ENCODE data around the gene ACSL3.
"Not testable (repeated sequence)": the region's sequence is repeated elsewhere in the genome, so short reads cannot be mapped to it uniquely, and the experiment has no call there.

Gene ACSL3

DNA sequence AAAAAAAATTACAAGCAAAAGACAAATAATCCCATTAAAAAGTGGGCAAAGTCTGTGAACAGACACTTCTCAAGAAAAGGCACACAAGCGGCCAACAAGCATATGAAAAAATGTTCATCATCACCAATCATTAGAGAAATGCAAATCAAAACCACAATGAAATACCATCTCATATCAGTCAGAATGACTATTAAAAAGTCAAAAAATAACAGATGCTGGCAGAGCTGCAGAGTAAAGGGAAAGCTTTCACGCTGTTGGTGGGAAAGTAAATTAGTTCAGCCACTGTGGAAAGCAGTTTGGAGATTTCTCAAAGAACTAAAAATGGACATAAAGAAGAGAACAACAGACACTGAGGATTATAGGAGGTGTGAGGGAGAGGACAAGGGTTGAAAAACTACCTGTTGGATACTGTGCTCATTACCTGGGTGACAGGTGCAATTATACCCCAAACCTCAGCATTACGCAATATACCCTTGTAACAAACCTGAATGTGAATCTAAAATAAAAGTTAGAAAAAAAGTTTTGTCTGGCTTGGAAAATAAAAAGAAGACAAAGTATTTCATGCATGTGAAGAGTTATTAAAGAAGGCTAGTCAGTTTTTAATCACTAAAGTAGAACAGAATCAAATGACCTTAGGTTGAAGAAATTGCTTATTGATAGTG lies 8.7 kb upstream of the ACSL3 start:
- DNase-seq (ENCODE audit: low read depth in 2 of 2) = no peak

DNA sequence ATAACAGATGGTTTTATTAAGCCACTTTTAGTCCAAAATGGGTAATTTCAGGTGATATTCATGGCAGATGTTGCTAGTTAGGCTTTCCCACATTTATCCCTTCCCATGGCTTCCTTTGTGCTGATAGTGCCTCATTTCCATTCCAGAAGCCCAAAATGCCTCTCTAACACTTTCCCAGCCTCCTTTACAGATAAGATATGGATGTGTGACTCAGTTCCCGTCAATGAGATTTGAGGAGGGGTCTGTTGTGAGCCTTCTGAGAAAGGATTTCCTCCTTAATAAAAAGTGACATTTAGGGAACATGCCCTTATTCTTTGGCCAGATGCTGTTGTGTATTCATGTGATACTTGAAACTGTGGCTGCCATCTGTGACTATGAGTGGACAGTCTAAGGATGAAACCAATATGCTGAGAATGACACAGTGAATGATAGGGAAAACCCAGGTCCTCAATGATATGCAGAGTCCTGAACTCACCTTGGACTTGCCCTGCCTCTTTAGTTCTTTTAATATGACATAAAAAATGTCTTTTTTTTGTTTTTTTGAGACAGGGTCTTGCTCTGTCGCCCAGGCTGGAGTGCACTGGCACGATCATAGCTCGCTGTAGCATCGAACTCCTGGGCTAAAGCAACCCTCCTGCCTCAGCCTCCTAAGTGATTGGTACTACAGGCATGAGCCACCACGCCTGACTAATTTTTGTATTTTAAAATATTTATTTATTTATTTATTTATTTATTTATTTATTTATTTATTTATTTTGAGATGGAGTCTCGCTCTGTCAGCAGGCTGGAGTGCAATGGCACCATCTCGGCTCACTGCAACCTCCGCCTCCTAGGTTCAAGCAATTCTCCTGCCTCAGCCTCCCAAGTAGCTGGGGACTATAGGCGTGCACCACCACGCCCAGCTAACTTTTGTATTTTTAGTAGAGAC lies 5.8 kb upstream of the ACSL3 start:
- DNase-seq (ENCODE audit: low read depth in 2 of 2) = no peak

DNA sequence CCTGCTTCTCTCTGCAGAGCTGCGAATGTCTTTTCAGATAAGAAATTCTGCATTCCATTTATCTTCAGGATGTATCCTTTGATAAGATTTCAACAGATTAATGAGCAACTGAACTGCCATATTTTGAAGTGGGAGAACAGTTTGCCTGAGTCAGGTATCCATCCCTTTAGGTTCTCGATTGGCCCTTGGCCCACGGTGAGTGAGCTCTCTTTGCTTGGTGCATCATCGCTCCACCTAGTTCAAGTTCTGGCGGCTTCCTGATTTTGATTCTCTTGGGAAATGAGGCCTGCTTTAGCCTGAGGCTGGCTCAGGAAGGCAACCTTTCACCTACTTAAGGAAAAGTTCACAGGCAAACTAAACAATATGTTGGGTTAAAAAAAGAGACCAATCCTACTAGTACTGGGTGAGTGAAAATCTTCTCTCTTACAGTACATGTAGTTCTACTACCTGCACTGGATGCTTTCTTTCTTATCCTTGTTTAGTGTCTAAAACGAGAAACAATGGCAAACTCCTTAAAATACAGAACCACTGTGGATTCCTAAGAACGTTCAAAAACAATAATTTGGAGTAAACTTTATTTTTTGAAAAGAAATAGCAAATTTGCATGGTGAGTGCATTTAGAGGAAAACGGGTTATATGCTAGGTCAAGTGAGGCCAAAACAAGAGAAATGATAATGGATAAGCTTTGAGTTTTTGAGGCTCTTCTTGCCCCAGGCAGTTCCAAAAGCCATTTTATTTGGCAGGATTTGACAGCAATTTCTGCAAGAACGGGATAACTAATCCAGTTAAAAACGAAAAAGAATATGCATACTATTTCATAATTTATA lies 837 bp upstream of the ACSL3 start:
- DNase-seq (ENCODE audit: low read depth in 2 of 2) = no peak

DNA sequence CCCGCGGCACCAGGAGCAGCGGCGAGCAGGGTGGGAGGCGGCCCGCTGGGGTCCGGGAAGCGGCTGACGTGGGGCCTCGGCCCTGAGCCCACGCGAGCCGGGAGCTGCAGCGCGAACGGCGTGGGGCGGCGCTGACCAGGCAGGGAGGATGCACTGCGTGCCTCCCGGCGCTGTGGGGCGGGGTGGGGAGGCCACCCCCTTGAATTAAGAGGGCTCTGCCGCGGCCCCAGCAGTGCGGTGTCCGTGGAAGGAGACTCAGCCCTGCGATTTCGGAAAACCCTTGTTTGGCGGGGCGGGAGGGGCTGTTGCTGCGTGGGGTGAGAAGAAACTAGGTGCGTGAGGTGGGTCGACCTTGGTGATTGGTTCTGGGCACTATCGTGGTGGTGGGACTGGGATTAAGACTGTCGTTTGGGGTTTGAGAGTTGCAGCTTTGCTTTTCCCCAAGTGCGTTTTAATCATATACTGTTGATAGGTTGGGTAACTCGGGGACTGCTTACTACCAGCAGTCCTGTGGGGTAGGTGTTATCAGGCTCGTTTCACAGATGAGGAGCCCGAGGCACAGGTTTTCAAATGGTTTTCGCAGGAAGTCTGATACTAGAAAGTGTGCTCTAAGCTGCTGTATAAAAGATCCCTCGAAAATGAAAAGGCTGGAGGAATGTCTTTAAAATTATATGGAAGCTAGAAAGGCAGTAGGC lies 722 bp downstream of the ACSL3 start:
- DNase-seq (ENCODE audit: low read depth in 2 of 2) = peak; percentile 18 to 32

DNA sequence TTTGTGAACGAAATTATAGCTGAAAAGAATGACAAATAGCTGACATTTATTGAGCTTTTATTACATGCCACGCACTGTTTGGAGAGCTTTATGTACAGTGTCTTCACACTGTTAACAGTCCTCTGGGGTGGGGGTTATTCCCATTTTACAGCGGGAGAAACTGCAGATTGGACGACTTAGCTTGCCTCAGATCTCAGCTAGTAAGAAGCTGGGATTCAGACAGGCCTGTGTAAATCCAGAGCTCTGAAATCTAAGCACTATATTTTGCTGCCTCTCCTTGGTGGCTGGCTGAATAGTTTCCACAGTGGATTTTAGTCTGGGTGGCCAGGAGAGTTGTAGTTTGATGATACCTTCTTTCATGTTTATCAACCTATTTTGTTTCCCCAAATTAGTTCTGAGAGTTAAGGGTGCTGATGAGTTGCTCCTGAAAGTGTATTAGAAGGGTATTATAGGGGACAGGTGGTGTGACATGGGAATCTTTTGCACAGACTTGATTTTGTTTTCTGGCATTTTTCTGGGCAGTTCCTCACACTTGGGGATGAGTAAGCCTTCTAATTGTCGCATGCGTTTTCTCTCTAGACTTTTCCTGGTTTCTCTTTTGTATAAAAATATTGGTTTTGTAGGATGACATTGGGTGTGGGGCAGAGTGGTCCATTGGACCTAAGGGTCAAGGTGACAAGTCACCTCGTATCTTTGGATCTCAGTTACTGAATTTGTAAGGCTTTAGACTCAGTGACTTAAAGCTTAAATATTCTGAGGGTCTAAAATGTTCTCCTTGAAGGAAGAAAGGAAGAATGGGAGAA lies 1.5 kb downstream of the ACSL3 start:
- DNase-seq (ENCODE audit: low read depth in 2 of 2) = no peak

DNA sequence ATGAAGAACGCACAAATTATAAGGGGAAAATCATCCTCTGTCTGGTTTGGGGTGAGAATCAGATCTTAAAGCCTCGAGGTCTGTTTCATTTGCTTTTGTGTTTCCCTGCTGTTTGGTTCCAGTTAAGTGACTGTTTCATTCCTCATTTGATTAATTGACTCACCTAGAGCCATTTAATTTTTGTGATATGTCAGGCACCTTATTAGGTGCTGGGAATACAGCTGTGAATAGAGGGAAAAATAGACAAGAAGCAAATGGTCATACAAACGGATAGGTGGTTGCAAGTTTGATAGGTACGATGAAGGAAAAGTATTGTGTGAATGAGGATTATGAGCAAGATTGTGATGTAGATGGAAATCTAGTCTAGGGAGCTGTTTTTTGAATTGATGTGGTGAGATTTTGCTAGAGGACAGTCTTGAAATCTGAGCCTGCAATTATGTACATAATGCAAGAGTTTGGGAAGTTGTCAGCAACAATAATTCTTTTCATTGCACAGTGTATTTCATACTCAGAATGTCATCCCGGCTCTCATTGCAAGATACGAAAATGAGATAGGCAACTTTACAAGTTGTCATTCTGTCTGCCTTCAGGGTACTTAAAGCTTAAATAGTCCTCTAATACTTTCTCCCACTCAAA lies 2.2 kb downstream of the ACSL3 start:
- DNase-seq (ENCODE audit: low read depth in 2 of 2) = no peak

DNA sequence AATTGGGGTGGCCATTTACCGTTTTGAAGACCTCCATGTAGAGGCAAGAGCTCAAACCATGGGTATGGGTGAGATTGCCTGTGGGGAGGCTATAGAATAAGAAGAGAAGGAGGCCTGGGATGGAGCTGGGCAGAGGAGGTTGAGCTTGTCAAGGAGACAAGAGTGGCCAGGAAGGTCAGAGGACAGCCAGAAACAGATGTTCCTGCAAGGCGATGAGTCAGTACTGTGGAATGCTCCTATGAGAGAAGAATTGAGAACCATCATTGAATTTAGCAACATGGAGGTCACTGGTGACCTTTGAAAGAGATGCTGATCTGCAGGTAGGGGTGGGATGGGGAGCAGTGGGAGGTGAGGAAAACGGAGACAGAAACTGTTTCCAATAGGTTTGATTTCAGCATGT lies 3.5 kb downstream of the ACSL3 start:
- no peak for DNase-seq (ENCODE audit: low read depth in 2 of 2)

DNA sequence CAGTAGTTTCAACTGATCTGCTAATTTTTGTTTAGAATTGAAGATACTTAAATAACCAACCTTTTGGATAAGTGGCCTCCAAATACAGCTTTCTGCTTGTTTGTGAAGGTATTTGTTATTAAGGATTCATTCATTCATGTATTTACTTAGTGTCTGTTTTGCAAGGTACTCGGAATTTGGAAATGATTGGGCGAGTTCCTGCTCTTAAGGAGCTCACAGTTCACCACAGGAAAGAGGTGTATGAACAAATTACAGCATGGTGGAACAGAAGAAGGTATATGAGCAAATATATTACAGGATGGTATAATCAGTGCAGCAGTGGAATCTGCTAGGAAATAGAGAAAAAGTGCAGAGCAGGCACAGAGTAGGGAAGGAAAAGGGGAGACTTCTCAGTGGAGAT lies 4.5 kb downstream of the ACSL3 start:
- DNase-seq (ENCODE audit: low read depth in 2 of 2) = no peak

DNA sequence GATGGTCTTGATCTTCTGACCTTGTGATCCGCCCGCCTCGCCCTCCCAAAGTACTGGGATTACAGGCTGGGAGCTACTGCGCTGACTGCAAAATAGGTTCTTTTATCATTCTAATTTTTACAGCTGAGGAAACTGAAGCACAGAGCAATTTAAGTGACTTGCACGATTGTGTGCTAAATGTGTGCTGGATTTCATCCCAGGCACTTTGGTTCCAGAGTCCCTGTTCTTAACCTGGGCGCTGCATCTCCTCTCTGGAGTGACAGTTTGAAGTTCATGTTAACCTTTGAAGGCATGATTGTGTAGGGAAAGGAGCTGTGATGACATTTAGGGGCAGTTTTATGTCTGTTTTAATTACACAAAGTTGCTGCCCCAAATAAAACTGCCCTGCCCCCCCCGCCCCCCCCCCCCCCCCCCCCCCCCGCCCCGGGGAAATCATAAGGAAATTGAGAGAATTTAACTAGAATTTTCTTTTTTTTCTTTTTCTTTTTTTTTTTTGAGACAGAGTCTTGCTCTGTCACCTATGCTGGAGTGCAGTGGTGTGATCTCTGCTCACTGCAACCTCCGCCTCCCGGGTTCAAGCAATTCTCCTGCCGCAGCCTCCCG lies 5.6 kb downstream of the ACSL3 start:
- DNase-seq (ENCODE audit: low read depth in 2 of 2) = no peak

DNA sequence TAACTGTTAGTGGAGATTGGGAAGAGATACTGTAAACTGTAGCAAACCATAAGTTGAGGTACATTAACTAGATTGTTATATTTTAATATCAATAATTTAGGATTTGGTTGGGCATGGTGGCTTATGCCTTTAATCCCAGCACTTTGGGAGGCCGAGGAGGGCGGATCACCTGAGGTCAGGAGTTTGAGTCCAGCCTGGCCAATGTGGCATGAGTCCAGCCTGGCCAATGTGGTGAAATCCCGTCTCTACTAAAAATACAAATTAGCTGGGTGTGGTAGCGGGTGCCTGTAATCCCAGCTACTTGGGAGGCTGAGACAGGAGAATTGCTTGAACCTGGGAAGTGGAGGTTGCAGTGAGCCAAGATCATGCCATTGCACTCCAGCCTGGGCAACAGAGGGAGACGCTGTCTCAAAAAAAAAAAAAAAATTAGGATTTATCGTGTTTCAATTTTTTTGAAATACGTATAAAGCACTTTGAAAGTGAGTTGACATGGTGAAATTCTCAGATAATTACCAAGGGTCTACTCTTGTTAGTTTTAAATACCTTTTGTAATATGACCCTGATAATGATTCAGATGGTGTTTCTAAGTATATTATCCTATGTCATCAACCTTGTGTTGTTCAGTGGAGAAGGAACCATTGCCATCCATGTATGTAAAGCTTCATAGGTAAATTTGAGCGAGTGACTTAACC lies 7.9 kb downstream of the ACSL3 start:
- DNase-seq (ENCODE audit: low read depth in 2 of 2) = not testable (repeated sequence)

DNA sequence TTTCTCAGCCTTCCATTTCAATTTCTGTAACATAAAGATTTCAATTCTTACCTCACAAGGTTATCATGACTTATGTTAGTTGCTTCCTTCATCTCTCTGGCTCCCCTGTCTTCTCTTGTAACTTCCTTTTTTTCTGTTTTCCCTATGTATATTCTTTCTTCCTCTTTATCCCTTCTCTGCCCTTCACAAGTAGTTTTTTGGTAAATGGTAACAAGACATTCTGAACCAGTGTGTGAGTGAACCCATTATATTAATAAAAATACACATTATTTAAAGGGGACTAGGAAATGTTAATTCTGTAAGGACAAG lies 8.4 kb downstream of the ACSL3 start:
- no peak for DNase-seq (ENCODE audit: low read depth in 2 of 2)

DNA sequence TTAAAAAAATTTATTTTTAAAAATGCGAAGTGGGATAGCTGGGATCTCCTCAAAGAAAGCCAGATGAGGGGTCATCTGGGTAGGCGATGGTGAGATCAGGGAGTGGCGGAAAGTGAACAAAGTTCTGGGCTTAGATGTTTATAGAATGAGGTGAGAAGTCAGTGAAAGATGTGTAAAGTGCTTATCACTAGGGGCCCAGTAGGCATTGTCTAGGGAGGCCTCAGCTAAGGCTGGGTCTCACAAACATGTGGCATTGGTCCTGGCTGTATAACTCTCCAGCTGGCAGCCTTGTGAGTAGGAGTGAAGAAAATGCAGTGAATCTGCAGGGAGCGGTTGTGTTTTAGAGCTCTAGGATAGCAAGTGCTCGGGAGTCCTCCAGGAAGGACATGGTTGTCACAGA lies 10.5 kb downstream of the ACSL3 start:
- no peak for DNase-seq (ENCODE audit: low read depth in 2 of 2)

DNA sequence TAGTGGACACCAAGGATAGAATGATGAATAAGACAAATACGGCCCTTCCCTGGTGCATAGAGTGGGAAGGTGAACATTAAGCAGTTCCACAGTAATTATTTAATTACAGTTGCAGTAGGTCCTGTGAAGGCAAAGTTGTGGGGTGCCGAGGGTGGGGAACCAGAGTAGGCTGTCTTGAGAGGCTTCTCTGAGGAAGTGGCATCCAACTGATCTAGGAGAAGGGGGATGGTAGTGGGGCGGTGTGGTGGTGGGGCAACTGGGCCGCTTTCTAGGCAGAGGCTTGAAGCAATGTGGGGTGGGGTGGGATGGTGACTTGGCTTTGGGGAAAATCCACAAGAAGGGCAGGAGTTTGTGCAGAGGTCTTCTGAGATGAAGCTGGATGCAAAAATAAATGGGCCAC lies 11.7 kb downstream of the ACSL3 start:
- no peak for DNase-seq (ENCODE audit: low read depth in 2 of 2)

DNA sequence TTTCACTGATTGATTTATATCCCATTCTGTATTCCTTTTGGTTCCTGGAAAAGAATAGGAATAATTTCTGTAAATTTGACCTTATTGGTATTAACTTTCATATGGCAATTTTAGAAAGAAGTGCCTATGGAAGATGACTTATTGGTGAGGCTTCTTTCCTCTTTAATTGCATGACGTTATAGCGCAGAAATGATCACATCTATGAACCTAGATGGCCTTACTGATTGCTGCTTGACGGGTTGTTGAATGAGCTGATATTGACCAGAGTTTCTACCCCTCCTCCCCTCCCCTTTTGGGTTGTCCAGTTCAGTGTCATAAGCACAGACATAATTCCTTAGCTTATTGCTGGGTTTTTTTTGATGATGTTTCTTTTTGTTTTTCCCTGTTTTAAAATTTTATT lies 14.6 kb downstream of the ACSL3 start:
- DNase-seq (ENCODE audit: low read depth in 2 of 2) = no peak

DNA sequence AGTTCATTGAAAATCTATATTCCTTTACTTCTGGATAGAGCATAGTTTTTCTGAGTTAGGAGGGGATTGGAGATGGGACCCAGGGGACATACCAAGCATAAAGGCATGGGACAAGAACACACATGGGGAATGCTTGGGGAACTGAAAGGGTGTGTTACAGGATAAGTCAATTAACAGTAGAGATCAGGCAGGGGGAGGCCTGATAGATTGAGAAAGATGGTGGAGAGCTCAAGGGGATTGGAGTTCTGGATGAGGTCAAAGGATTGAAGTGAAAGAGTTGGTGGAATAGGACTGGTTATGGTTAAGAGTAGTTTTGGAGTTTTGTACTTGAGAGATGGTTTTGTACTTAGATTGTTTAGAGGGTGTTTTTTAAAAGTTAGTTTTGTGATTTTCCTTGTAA lies 16.1 kb downstream of the ACSL3 start:
- no peak for DNase-seq (ENCODE audit: low read depth in 2 of 2)

DNA sequence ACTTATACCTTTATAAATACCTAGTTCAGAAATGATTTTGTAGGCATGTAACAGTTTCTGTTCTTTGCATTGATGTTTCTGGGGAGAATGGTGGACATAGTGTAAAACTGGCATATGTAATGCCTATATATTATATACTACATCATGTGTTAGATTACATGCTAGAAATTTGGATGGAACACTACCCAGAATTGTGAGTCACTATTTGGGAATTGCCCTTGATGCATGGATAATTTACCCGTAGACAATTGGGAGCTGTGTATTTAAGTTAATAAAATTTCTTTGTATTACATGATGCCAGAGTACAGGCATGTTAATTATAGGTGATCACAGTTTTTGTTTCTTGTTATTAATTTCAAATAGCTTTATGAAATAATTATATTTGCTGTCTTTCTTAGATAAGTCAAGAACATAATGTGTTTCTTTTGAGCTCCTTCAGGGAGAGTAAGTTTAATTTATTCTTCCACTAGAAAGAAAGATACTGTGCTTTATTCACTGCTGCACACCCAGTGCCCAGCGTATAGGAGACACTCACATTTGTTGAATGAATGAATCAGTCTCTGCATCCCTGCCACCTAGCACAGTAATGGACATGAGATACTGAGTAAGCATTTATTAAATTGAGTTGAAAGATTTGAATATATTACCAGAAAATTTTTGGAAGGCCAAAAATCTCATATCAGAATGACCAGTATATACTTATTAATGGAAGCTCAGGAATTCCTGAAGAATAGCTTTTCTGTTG lies 16.9 kb downstream of the ACSL3 start:
- no peak for DNase-seq (ENCODE audit: low read depth in 2 of 2)

DNA sequence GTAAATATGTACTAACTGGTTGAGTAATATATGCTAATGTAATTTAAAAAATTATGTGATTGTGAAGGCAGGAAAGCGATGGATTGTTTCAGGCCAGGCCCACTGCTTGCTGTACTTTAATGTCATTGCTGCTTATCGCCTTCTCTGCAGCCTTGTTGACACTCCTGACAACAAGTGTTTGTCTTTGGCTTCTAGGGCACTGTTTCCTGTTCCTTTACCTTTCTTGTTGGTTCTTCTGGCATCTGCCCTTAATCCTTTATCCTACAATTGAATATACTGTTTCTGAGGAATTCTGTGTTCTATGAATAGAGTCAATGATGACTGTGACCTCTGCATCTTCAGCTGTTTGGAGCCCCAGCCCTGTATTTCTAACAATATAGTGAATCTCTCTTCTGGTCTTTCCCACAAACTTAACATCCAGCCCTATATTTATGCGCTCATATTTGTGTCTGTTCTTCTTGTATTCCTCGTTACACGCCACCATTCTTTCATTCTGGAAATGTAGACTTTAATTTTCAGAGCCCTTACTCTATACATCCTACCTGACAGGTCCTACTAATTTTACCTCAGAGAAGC lies 17.6 kb downstream of the ACSL3 start:
- DNase-seq (ENCODE audit: low read depth in 2 of 2) = no peak

DNA sequence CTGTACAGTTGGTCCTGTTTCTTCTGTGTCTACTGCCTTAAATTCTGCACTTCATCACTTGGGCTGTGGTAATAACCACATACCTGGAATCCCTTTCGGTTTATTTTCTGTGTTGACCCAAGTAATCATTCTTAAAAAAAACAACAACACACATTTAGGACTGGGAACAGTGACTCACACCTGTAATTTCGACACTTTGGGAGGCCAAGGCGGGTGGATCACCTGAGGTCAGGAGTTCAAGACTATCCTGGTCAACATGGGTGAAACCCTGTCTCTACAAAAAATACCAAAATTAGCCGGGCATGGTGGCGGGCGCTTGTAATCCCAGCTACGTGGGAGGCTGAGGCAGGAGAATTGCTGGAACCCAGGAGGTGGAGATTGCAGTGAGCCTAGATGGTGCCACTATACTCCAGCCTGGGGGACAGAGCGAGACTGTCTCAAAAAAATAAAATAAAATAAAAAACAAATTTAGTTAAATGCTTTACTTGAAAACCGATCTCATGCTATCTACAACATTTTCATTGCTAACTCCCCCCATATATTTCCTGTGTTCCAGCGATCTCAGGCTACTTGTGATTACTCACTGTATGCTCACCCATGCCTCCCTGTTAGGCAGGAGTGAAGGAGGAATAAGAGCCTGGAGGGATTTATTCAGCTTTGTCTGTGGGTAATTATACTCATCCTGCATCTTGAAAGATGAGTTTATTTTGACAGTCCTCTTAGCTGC lies 18.2 kb downstream of the ACSL3 start:
- no peak for DNase-seq (ENCODE audit: low read depth in 2 of 2)

Data from stimulated activated CD4-positive, alpha-beta T cell treated with anti-CD3 and anti-CD28 coated beads, Interleukin-4, amount 100 ng/mL, for 48 hours (primary cell).